ENCODE measurements around the gene VPS39.

- TF ChIP-seq, protein P1, sequence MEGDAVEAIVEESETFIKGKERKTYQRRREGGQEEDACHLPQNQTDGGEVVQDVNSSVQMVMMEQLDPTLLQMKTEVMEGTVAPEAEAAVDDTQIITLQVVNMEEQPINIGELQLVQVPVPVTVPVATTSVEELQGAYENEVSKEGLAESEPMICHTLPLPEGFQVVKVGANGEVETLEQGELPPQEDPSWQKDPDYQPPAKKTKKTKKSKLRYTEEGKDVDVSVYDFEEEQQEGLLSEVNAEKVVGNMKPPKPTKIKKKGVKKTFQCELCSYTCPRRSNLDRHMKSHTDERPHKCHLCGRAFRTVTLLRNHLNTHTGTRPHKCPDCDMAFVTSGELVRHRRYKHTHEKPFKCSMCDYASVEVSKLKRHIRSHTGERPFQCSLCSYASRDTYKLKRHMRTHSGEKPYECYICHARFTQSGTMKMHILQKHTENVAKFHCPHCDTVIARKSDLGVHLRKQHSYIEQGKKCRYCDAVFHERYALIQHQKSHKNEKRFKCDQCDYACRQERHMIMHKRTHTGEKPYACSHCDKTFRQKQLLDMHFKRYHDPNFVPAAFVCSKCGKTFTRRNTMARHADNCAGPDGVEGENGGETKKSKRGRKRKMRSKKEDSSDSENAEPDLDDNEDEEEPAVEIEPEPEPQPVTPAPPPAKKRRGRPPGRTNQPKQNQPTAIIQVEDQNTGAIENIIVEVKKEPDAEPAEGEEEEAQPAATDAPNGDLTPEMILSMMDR (IDR thresholded peaks at IDR 0.05), result no peak
- TF ChIP-seq ZFX (IDR thresholded peaks at IDR 0.05; ENCODE audit: borderline replicate concordance), result no peak
Measured at GRCh38 chr15:42154212-42154941, 53.7 kb downstream of the VPS39 start.
